ENCODE measurements around the gene AEN. TPM values are rescaled to one million over a fixed set of nuclear protein-coding genes. Genes with fewer than 3 reads are reported as not detected.

Gene AEN
- total RNA-seq, 1 experiment from 2014 or later: 36.2 TPM

GRCh38 chr15:88604381-88605188 is 16.6 kb upstream of the AEN start:
- intact Hi-C loops (cut with micrococcal nuclease): no loop called here
- POLR2A ChIA-PET: no interaction called here
- CTCF ChIA-PET: no interaction called here
- no peaks in the 10 kb centered on the region for H3K9me3 ChIP-seq (ENCODE audit: control insufficient read depth in 1 of 2, insufficient read depth in 1 of 2, low read depth in 1 of 2, low read length in 2 of 2)
- no peaks in the 10 kb centered on the region for H3K9me2 ChIP-seq (ENCODE audit: insufficient read depth)
- H3K36me3 ChIP-seq (ENCODE audit: control insufficient read depth in 1 of 2, insufficient read depth in 2 of 2, low read length in 2 of 2): no peaks in the 10 kb centered on the region
- DNase-seq (ENCODE audit: low read depth, low spot score): no peak
- no TSS peak for BruUV-seq (replicated peaks)
- H3K4me2 ChIP-seq (ENCODE audit: low read length): no peak overlapping the region
- no peak overlapping the region for H2AFZ ChIP-seq (ENCODE audit: low read depth, low read length, poor library complexity, severe bottlenecking)
- no peak overlapping the region for H3K4me3 ChIP-seq (replicated peaks in 1 of 2; ENCODE audit: low read depth in 1 of 2, low read length in 2 of 2)
- no peak overlapping the region for H3K9ac ChIP-seq (ENCODE audit: low read length)
- TF ChIP-seq, protein P1, sequence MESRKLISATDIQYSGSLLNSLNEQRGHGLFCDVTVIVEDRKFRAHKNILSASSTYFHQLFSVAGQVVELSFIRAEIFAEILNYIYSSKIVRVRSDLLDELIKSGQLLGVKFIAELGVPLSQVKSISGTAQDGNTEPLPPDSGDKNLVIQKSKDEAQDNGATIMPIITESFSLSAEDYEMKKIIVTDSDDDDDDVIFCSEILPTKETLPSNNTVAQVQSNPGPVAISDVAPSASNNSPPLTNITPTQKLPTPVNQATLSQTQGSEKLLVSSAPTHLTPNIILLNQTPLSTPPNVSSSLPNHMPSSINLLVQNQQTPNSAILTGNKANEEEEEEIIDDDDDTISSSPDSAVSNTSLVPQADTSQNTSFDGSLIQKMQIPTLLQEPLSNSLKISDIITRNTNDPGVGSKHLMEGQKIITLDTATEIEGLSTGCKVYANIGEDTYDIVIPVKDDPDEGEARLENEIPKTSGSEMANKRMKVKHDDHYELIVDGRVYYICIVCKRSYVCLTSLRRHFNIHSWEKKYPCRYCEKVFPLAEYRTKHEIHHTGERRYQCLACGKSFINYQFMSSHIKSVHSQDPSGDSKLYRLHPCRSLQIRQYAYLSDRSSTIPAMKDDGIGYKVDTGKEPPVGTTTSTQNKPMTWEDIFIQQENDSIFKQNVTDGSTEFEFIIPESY (IDR thresholded peaks at IDR 0.05; ENCODE audit: extremely low read depth, insufficient replicate concordance, low read length): no peak
- no peak for TF ChIP-seq EZH2 (IDR thresholded peaks at IDR 0.05)
- TF ChIP-seq CBX3 (IDR thresholded peaks at IDR 0.05; ENCODE audit: low read depth): no peak
- TF ChIP-seq, protein P2, sequence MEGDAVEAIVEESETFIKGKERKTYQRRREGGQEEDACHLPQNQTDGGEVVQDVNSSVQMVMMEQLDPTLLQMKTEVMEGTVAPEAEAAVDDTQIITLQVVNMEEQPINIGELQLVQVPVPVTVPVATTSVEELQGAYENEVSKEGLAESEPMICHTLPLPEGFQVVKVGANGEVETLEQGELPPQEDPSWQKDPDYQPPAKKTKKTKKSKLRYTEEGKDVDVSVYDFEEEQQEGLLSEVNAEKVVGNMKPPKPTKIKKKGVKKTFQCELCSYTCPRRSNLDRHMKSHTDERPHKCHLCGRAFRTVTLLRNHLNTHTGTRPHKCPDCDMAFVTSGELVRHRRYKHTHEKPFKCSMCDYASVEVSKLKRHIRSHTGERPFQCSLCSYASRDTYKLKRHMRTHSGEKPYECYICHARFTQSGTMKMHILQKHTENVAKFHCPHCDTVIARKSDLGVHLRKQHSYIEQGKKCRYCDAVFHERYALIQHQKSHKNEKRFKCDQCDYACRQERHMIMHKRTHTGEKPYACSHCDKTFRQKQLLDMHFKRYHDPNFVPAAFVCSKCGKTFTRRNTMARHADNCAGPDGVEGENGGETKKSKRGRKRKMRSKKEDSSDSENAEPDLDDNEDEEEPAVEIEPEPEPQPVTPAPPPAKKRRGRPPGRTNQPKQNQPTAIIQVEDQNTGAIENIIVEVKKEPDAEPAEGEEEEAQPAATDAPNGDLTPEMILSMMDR (IDR thresholded peaks at IDR 0.05 in 2 of 3, conservative IDR thresholded peaks at IDR 0.05 in 1 of 3; ENCODE audit: borderline replicate concordance in 1 of 3, insufficient read depth in 1 of 3, low read depth in 2 of 3, low read length in 2 of 3): no peak
- TF ChIP-seq SIN3A (IDR thresholded peaks at IDR 0.05; ENCODE audit: low read depth): no peak
- TF ChIP-seq RAD21 (IDR thresholded peaks at IDR 0.05; ENCODE audit: low read depth): no peak
- TF ChIP-seq POLR2AphosphoS5 (IDR thresholded peaks at IDR 0.05; ENCODE audit: low read depth, low read length): no peak
- no peak for TF ChIP-seq JUND (IDR thresholded peaks at IDR 0.05)
- TF ChIP-seq ATF3 (IDR thresholded peaks at IDR 0.05): no peak
- TF ChIP-seq FOSL1 (IDR thresholded peaks at IDR 0.05; ENCODE audit: low read depth): no peak
- no peak for TF ChIP-seq ZNF274 (IDR thresholded peaks at IDR 0.05; ENCODE audit: low read depth, low read length)
- no peaks in the 10 kb centered on the region for H4K20me1 ChIP-seq (ENCODE audit: insufficient read depth)
- no peaks in the 10 kb centered on the region for H3K4me1 ChIP-seq (ENCODE audit: control insufficient read depth in 1 of 2, insufficient read depth in 2 of 2, low read length in 2 of 2)
- H3K27me3 ChIP-seq (ENCODE audit: insufficient read depth, low read length): peaks cover 28% of the 10 kb centered on the region
- ATAC-seq: no peak
- no peaks in the 10 kb centered on the region for H3K79me2 ChIP-seq (ENCODE audit: insufficient read depth, low read length)
- no peak overlapping the region for H3K27ac ChIP-seq (ENCODE audit: low read depth, low read length)
- RAD21 ChIA-PET (ENCODE audit: low non-redundant PET in 1 of 2, low total read pairs in 2 of 2, uncharacterized antibody in 2 of 2, unreplicated experiment in 2 of 2): no interaction called here
